GM23248 (cell line): Measurements from ENCODE around the gene ADAM12.

Source experiments
- EZH2 ChIP-seq: fragments of 200-600 bp; sonication (generic); IDR thresholded peaks from 2 replicates; pipeline ENCODE4 v1.6.1; 2018; ENCODE audit warnings: antibody characterized with exemption, mild to moderate bottlenecking; ENCODE audit not compliant: insufficient read depth, poor library complexity, severe bottlenecking
- EZH2phosphoT487 ChIP-seq: fragments of 200-600 bp; sonication (generic); IDR thresholded peaks from 2 replicates; pipeline ENCODE4 v1.6.1; 2018; ENCODE audit warnings: antibody characterized with exemption, moderate library complexity, mild to moderate bottlenecking, low read depth; ENCODE audit not compliant: insufficient read depth

DNA sequence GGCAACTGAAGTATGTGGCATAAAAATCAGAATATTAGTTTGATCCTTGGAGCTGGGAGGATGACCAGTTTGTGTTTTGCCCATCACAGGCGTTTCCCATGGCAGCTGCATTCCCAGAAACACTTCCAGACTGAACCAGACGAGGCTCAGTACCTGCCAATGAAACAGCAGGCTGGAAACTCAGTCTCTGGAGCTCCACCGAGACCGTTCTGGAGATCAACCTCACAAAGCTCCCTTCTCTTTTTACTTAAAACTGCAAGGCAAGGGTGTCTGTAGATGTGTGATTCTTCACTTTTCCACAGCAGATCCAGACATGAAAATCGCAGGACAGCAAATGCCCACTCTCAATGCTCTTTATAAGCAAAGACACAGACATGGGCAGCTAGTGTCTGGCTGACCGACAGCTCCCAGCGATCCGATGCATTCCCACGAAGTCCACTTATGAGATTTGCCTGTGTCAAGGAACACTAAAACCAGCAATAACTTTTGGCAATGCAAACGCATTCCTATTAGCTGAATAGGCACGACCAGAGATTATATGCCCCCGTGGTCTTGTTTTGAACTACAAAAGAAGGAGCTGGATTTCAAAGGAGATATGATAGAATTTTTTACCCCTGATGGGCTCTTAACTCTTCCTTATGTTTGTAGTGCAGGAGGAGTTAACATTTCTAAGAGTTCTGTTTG, 72.6 kb downstream of the ADAM12 start:
- TF ChIP-seq EZH2 (no peak), EZH2phosphoT487 (no peak)
